ENCODE data around the gene CD1B.
"Not testable (repeated sequence)": the region's sequence is repeated elsewhere in the genome, so short reads cannot be mapped to it uniquely, and the experiment has no call there.

Gene CD1B

GRCh38 chr1:158331481-158332150 is at the start of gene CD1B:
CD1B (minus strand) TSS chr1:158331531; CDS start chr1:158331423, 108 bp downstream.
- DNase-seq (ENCODE audit: low read depth) = no peak

GRCh38 chr1:158374860-158375259 is 43.5 kb upstream of the CD1B start:
- no peak for DNase-seq (ENCODE audit: low read depth)

DNA sequence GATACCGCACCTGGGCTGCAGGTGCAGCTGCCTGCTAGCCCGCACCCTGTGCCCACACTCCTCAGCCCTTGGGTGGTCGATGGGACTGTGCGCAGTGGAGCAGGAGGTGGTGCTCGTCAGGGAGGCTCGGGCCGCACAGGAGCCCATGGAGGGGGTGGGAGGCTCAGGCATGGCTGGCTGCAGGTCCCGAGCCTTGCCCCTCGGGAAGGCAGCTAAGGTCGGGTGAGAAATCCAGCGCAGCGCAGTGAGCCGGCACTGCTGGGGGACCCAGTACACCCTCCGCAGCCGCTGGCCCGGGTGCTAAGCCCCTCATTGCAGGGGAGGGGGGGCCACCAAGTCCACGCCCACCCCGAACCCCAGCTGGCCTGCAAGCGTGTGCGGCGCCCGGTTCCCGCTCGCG is 42.8 kb upstream of the CD1B start:
- not testable (repeated sequence) for DNase-seq (ENCODE audit: low read depth)

GRCh38 chr1:158371188-158371953 is 40.0 kb upstream of the CD1B start:
- DNase-seq (ENCODE audit: low read depth) = no peak

GRCh38 chr1:158366783-158367182 is 35.5 kb upstream of the CD1B start:
- DNase-seq (ENCODE audit: low read depth) = no peak

- no peak for DNase-seq (ENCODE audit: low read depth)
These were observed 31.6 kb upstream of the CD1B start for GRCh38 chr1:158362941-158363340.

- no peak for DNase-seq (ENCODE audit: low read depth)
These were observed 31.2 kb upstream of the CD1B start for GRCh38 chr1:158362482-158362881.

DNA sequence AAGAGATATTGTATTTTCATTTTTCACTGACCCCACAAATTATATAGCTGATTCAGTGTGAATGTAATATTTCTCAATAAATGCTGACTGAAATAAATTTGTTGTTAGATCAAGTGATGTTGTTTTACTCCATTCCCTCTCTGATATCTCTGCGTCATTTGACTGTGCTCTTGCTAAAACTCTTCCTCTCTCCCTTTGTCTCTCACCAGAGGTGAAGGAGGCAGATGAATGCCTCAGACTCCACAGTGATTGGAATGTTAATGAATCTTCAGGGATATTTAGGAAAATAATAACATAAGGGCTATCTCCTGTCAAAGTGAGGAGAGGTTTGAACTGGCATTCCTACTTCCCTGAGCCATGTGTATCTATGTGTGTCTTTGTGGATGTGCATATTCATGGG is 26.1 kb upstream of the CD1B start:
- no peak for DNase-seq (ENCODE audit: low read depth)

DNA sequence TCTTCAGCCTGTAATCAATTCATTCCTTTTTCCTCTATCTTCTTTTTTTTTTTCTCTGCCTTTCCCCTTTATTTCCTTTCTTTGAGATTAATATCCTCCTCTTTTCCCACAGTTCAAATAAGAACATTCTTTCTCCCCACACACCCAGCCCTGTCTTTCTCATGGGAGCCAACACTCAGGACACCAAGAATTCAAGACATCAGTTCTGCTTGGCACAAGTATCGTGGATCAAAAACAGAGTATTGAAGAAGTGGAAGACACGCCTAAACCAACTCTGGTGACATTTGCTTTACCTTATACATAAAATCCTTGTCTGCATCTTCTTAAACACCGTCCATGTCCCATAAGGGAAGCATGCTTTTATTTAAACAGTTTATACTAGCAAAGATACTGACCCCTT is 25.3 kb upstream of the CD1B start:
- DNase-seq (ENCODE audit: low read depth) = no peak

- DNase-seq (ENCODE audit: low read depth) = no peak
These were observed 24.5 kb upstream of the CD1B start for GRCh38 chr1:158355773-158356285.

GRCh38 chr1:158354255-158354654 is 22.9 kb upstream of the CD1B start:
- no peak for DNase-seq (ENCODE audit: low read depth)

GRCh38 chr1:158353303-158354075 is 22.2 kb upstream of the CD1B start, which contains the start of gene CD1E:
CD1E (plus strand) TSS chr1:158353894; CDS start chr1:158353989, 95 bp downstream.
- DNase-seq (ENCODE audit: low read depth) = no peak

DNA sequence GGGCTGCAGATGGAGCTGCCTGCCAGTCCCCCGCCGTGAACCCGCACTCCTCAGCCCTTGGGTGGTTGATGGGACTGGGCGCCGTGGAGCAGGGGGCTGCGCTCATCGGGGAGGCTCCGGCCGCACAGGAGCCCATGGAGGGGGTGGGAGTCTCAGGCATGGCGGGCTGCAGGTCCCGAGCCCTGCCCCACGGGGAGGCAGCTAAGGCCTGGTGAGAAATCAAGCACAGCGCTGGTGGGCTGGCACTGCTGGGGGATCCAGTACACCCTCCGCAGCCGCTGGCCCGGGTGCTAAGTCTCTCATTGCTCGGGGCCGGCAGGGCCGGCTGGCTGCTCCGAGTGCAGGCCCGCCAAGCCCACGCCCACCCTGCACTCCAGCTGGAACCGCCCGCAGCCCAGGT is 17.6 kb upstream of the CD1B start:
- DNase-seq (ENCODE audit: low read depth) = not testable (repeated sequence)

DNA sequence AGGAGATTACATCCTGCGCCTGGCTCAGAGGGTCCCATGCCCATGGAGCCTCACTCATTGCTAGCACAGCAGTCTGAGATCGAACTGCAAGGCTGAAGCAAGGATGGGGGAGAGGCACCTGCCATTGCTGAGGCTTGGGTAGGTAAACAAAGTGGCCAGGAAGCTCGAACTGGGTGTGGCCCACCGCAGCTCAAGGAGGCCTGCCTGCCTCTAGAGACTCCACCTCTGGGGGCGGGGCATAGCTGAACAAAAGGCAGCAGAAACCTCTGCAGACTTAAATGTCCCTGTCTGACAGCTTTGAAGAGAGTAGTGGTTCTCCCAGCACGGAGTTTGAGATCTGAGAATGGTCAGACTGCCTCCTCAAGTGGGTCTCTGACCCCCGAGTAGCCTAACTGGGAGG is 5.1 kb upstream of the CD1B start:
- not testable (repeated sequence) for DNase-seq (ENCODE audit: low read depth)

DNA sequence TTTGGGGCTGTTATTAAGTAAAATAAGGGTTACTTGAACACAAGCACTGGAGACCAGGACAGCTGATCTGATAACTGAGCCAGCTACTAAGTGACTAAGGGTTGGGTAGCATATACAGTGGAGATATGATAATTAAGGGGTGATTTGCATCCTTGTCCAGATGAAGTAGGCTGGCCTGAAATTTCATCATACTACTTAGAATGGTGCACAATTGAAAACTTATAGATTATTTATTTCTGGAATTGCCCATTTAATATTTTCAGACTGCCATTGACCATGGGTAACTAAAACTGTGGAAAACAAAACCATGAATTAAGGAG is 3.8 kb upstream of the CD1B start:
- no peak for DNase-seq (ENCODE audit: low read depth)

DNA sequence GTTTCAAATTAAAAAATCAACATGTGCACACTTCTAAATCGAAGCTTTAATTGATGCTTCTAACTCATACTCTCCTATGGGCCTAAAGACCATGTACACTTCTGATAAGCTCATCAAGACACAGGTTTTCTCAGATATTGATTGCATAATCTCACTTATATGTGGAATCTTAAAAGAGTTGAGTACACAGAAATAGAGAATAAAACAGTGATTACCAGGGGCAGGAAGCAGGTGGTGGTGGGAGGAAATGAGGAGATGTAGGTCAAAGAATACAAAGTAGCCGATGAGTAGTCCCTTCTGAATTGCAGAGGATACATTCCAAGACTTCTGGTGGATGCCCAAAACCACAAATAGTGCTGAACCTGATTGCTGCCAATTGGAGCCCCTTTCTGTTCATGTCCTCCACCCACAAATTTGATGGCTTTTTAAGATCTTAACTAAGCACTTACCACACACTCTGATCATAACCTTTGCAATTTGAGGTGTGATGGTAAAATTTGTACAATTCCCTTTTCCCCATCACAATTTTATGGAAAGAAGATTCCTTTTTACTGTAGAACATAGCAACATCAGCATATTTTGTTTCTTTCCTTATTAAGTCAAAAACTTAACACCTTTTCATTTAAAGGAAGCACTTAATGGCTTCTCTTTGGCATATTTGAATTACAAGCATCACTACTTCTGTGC is 3.3 kb upstream of the CD1B start:
- DNase-seq (ENCODE audit: low read depth) = no peak

DNA sequence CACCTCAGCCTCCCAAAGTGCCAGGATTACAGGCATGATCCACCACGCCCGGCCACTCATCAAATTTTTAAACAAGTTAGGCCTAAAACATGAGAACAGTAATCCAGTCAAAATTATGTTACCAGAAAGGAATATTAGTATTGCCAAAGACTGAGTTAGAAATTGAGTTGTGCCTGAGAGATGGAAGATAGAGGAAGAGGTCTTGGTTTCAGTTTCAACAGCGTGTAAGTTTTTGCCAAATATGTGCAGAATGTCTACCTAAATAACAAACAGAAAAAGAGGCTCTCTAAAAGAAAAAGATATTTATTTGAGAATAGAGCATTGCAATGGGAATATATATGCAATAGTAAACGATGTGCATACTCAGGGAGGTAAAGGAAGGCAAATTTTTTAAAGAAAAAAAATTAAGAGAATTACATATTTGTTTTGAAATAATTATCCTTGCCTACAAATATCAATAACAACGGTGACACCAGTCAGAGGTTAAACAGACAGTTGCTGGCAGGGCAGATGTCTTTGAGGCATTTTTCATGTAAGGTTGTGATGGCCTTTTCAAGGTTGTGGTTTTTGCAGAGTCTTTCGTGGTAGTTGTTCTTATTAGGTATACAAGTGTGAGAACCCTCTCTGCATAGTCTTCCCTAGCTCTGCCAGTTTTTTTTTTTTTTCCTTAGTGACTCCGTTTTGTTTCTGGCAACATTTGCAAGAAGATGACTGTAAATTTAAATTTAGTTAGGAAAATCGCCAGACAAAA is 2.2 kb upstream of the CD1B start:
- DNase-seq (ENCODE audit: low read depth) = no peak

- no peak for DNase-seq (ENCODE audit: low read depth)
These were observed 265 bp downstream of the CD1B start for GRCh38 chr1:158331106-158331425.

DNA sequence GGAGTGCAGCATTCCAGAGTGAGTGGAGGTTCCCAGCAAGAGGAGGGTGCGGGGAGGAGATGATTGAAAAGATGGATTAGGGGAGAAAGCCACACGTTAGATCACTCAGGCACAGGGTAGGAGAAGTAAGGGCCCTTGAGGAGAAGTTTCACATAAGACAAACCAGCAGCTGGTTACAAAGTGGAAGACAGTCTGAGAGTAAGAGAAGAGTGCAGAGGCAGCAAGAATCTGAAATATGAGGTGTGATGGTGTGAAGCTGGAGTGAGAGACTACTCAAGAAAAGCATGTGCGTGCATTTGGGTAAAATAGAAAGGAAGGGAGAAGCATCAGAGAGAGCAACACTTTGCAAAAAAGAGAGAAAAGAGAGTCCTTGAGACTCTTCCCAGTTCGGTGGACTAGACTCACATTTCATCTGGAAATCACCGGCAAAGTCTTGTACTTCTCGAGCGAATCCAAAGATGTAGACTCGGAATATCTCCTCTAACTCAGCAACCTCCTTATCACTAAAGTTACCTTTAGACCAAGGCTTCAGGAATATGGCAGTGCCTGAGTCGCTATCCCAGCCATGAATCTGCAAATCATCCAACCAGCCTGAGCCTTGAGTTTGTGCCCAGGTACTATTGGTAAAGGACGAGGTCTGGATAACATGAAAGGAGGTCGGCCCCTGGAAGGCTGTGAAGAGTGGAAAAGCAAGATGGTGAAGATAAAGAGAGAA is 783 bp downstream of the CD1B start:
- no peak for DNase-seq (ENCODE audit: low read depth)

- peak; percentile 14 for DNase-seq (ENCODE audit: low read depth)
These were observed 1.6 kb downstream of the CD1B start for GRCh38 chr1:158329733-158330132.

- DNase-seq (ENCODE audit: low read depth) = no peak
These were observed 2.0 kb downstream of the CD1B start for GRCh38 chr1:158329300-158329699.
